ENCODE data around the gene FUT6. TPM values are rescaled to one million over a fixed set of nuclear protein-coding genes. Genes with fewer than 3 reads are reported as not detected.

The FUT6 gene
- total and polyA plus RNA-seq, 2 experiments from 2014 or later: not detected

DNA sequence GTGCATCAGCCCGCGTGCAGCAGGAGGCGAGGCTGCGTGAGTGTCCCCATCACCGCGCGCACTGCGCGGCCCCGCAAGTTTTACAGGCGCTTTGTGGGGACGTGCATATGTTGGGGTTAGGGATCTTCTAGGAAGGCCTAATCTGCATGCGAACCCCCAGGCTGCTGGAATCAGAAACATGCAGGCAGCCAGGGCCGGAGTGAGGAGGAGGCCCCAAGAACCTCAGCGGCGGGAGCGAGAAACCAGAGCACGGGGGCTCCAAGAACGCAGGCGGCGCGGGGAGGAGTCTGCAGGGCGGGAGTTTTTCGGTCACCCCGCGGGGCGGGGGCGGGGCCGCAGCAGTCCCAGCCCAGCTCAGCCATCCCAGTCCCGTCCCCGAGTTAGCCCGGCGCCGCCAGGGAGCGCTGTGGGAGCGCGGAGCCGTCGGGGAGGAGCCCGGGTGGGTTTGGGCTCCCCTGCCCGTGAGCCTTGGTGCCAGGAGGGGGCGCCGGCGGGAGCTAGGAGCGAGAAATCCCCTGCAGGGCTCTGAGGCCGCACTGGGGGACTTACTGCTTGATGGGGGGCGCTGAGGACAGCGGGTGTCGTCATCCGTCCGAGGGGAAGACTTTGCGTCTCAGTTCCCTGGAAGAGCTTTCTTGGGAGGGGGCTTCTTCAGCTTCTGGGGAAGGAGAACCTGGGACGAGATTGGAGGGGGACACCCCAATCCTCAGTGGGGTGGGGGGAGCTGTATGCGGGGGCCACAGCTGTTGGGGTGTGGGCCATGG lies 35.6 kb downstream of the FUT6 start:
- TF ChIP-seq EZH2 (IDR thresholded peaks at IDR 0.05; ENCODE audit: insufficient read depth, poor library complexity, severe bottlenecking) (no peak), EZH2phosphoT487 (IDR thresholded peaks at IDR 0.05; ENCODE audit: insufficient read depth, low read depth) (no peak)
- Histone ChIP-seq H3K4me3 (peak overlapping the region; percentile 66), H3K27ac (no peak overlapping the region), H4K20me1 (ENCODE audit: insufficient read depth) (no peaks in the 10 kb centered on the region), H3K9me2 (ENCODE audit: insufficient read depth) (no peaks in the 10 kb centered on the region), H3K9me3 (ENCODE audit: low read depth) (no peaks in the 10 kb centered on the region), H3K9ac (0 out of 2 replicates have a peak overlapping the region, but pooled peaks have one; percentile 36), H2AFZ (peak overlapping the region; percentile 80), H3K4me2 (ENCODE audit: unreplicated experiment) (peak overlapping the region; percentile 85), H3K4me1 (ENCODE audit: insufficient read depth) (no peaks in the 10 kb centered on the region), H3K79me2 (ENCODE audit: insufficient read depth) (no peaks in the 10 kb centered on the region), H3K27me3 (replicated peaks; ENCODE audit: insufficient read depth) (peaks cover 15% of the 10 kb centered on the region), H3K36me3 (ENCODE audit: low read depth) (no peaks in the 10 kb centered on the region), H3F3A (ENCODE audit: insufficient read depth) (no peaks in the 10 kb centered on the region)
- WGBS, 2 experiments (ENCODE audit: low coverage in 1 of 2, low lambda C conversion rate in 2 of 2, missing lambda C conversion rate in 2 of 2): 6 to 9% methylated on average over 41 to 45 of the region's 54 CpGs
- DNase-seq: peak; percentile 89
- in situ Hi-C loops (cut with MboI): loop anchor here (5.0 kb wide), 1 partner anchor 88 kb away; no protein-coding TSS in a partner anchor

DNA sequence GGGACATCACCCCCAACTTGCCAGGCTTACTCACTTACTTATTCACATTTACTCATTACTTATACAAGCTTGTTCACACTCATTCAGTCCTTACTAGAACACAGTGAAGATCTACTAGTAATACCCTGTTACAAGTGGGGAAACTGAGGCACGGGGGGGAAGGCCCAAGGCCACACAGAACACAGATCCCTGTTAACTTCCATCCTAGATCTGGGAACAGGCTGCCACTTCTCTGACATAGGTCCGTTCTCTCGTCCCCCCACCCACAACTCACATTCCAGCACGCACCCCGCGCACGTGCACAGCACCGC lies 36.1 kb downstream of the FUT6 start:
- no peaks in the 10 kb centered on the region for H3K9me3 ChIP-seq (ENCODE audit: low read depth)
- H4K20me1 ChIP-seq (ENCODE audit: insufficient read depth): no peaks in the 10 kb centered on the region
- no peaks in the 10 kb centered on the region for H3K36me3 ChIP-seq (ENCODE audit: low read depth)
- no peaks in the 10 kb centered on the region for H3K4me1 ChIP-seq (ENCODE audit: insufficient read depth)
- no peaks in the 10 kb centered on the region for H3K79me2 ChIP-seq (ENCODE audit: insufficient read depth)
- TF ChIP-seq EZH2 (IDR thresholded peaks at IDR 0.05; ENCODE audit: insufficient read depth, poor library complexity, severe bottlenecking) (no peak), EZH2phosphoT487 (IDR thresholded peaks at IDR 0.05; ENCODE audit: insufficient read depth, low read depth) (no peak)
- WGBS, 2 experiments (ENCODE audit: low coverage in 1 of 2, low lambda C conversion rate in 2 of 2, missing lambda C conversion rate in 2 of 2): 1 to 3% methylated on average over 8 of the region's 8 CpGs
- no peak for DNase-seq
- 0 out of 2 replicates have a peak overlapping the region, but pooled peaks have one; percentile 36 for H3K9ac ChIP-seq
- no peaks in the 10 kb centered on the region for H3F3A ChIP-seq (ENCODE audit: insufficient read depth)
- peak overlapping the region; percentile 85 for H3K4me2 ChIP-seq (ENCODE audit: unreplicated experiment)
- H3K27ac ChIP-seq: no peak overlapping the region
- peak overlapping the region; percentile 66 for H3K4me3 ChIP-seq
- in situ Hi-C loops (cut with MboI): loop anchor here (5.0 kb wide), 1 partner anchor 89 kb away; no protein-coding TSS in a partner anchor
- peak overlapping the region; percentile 80 for H2AFZ ChIP-seq
- peaks cover 15% of the 10 kb centered on the region for H3K27me3 ChIP-seq (replicated peaks; ENCODE audit: insufficient read depth)
- H3K9me2 ChIP-seq (ENCODE audit: insufficient read depth): no peaks in the 10 kb centered on the region

- no peaks in the 10 kb centered on the region for H3K9me3 ChIP-seq (ENCODE audit: low read depth)
- no peaks in the 10 kb centered on the region for H3K4me1 ChIP-seq (ENCODE audit: insufficient read depth)
- H2AFZ ChIP-seq: no peak overlapping the region
- H3F3A ChIP-seq (ENCODE audit: insufficient read depth): no peaks in the 10 kb centered on the region
- peaks cover 15% of the 10 kb centered on the region for H3K27me3 ChIP-seq (replicated peaks; ENCODE audit: insufficient read depth)
- peak; percentile 62 for DNase-seq
- H3K4me3 ChIP-seq: no peak overlapping the region
- WGBS, 2 experiments (ENCODE audit: low coverage in 1 of 2, low lambda C conversion rate in 2 of 2, missing lambda C conversion rate in 2 of 2): 6 to 9% methylated on average over 24 to 33 of the region's 33 CpGs
- no peaks in the 10 kb centered on the region for H3K79me2 ChIP-seq (ENCODE audit: insufficient read depth)
- no peak overlapping the region for H3K9ac ChIP-seq
- no peaks in the 10 kb centered on the region for H4K20me1 ChIP-seq (ENCODE audit: insufficient read depth)
- H3K9me2 ChIP-seq (ENCODE audit: insufficient read depth): no peaks in the 10 kb centered on the region
- no peak overlapping the region for H3K27ac ChIP-seq
- TF ChIP-seq EZH2 (IDR thresholded peaks at IDR 0.05; ENCODE audit: insufficient read depth, poor library complexity, severe bottlenecking): no peak
- TF ChIP-seq EZH2phosphoT487 (IDR thresholded peaks at IDR 0.05; ENCODE audit: insufficient read depth, low read depth): no peak
- H3K36me3 ChIP-seq (ENCODE audit: low read depth): no peaks in the 10 kb centered on the region
- in situ Hi-C loops (cut with MboI): loop anchor here (5.0 kb wide), 1 partner anchor 90 kb away; no protein-coding TSS in a partner anchor
- no peak overlapping the region for H3K4me2 ChIP-seq (ENCODE audit: unreplicated experiment)
Measured at GRCh38 chr19:5801796-5802619, 37.5 kb downstream of the FUT6 start.

DNA sequence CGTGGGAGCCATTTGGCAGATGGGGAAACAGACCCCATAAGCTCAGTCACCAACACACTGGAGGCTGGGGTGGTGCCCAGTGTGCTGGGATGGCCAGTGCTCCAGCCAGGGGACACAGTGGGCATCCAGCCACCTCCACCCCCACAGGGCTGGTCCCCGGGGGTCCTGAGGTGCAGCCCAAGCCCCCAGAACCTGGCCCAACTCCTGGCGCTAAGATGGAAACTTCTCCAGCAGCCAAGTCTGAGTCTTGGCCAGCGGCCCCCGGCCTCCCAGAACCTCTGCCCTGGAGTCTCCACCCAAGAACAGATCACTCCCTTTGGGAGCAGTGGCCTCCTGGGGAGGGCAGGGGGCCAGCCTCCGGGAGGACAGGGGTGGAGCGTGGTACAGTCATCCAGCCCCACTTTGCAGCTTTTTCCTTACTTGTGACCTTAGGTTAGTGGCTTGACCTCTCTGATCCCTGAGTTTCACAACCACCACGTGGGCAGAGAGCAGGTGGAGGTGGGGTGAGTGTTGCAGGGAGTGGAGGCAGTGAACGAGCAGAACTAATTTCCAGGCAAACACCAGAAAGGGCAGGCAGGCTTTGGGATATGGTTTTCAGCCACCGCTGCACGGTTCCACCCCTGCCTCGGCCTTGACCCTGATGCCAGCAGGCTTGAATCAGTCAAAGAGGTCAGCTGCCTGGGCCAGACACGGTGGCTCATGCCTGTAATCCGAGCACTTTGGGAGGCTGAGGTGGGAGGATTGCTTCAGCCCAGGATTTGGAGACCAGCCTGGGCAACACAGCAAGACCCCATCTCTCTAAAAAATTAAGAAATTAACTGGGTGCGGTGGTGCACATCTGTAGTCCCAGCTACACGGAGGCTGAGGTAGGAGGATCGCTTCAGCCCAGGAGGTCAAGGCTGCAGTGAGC lies 38.9 kb downstream of the FUT6 start:
- no peak for DNase-seq

More for the DNA sequence above, 38.9 kb downstream of the FUT6 start:
- H3K4me2 ChIP-seq (ENCODE audit: unreplicated experiment): no peak overlapping the region
- no peak overlapping the region for H2AFZ ChIP-seq
- in situ Hi-C loops (cut with MboI): loop anchor here (5.0 kb wide), 1 partner anchor 92 kb away; no protein-coding TSS in a partner anchor
- no peaks in the 10 kb centered on the region for H3K79me2 ChIP-seq (ENCODE audit: insufficient read depth)
- no peaks in the 10 kb centered on the region for H4K20me1 ChIP-seq (ENCODE audit: insufficient read depth)
- H3F3A ChIP-seq (ENCODE audit: insufficient read depth): no peaks in the 10 kb centered on the region
- no peaks in the 10 kb centered on the region for H3K9me3 ChIP-seq (ENCODE audit: low read depth)
- no peak overlapping the region for H3K27ac ChIP-seq
- no peak overlapping the region for H3K9ac ChIP-seq
- peaks cover 9% of the 10 kb centered on the region for H3K27me3 ChIP-seq (replicated peaks; ENCODE audit: insufficient read depth)
- no peaks in the 10 kb centered on the region for H3K4me1 ChIP-seq (ENCODE audit: insufficient read depth)
- no peak overlapping the region for H3K4me3 ChIP-seq
- TF ChIP-seq EZH2 (IDR thresholded peaks at IDR 0.05; ENCODE audit: insufficient read depth, poor library complexity, severe bottlenecking): no peak
- TF ChIP-seq EZH2phosphoT487 (IDR thresholded peaks at IDR 0.05; ENCODE audit: insufficient read depth, low read depth): no peak
- 39 to 45% methylated on average over 17 of the region's 17 CpGs for WGBS, 2 experiments (ENCODE audit: low coverage in 1 of 2, low lambda C conversion rate in 2 of 2, missing lambda C conversion rate in 2 of 2)
- H3K9me2 ChIP-seq (ENCODE audit: insufficient read depth): no peaks in the 10 kb centered on the region
- no peaks in the 10 kb centered on the region for H3K36me3 ChIP-seq (ENCODE audit: low read depth)

Data from GM23248 (cell line).